HG02885 (cell line): ENCODE measurements around the gene AGO1.
A peak's percentile ranks its signal among the peaks of the same experiment; 100 is the strongest.

Source experiments
- ATAC-seq: cut with Tn5 transposase; IDR thresholded peaks from one replicate; pipeline ENCODE4 v1.9.1; 2021; ENCODE audit warnings: mild to moderate bottlenecking; ENCODE audit not compliant: unreplicated experiment, poor library complexity

AGO1 gene

GRCh38 chr1:35882945-35883634 lies at the start of gene AGO1:
Gene AGO1, plus strand, starts transcription at chr1:35883209. Its CDS starts 213 bp downstream, at chr1:35883422.
- ATAC-seq: peak; percentile 89

- ATAC-seq: no peak
Measured at GRCh38 chr1:35833395-35833794, 49.6 kb upstream of the AGO1 start.

GRCh38 chr1:35834218-35834617 lies 48.8 kb upstream of the AGO1 start:
- no peak for ATAC-seq

- no peak for ATAC-seq
Measured at GRCh38 chr1:35835398-35835797, 47.6 kb upstream of the AGO1 start.

- ATAC-seq: no peak
Measured at GRCh38 chr1:35836734-35837133, 46.3 kb upstream of the AGO1 start.

- no peak for ATAC-seq
Measured at GRCh38 chr1:35838693-35839245, 44.2 kb upstream of the AGO1 start.

- ATAC-seq: no peak
Measured at GRCh38 chr1:35844826-35845225, 38.2 kb upstream of the AGO1 start.

- ATAC-seq: no peak
Measured at GRCh38 chr1:35845766-35846165, 37.2 kb upstream of the AGO1 start.

- ATAC-seq: no peak
Measured at GRCh38 chr1:35847935-35848565, 35.0 kb upstream of the AGO1 start.

- ATAC-seq: no peak
Measured at GRCh38 chr1:35850051-35850450, 33.0 kb upstream of the AGO1 start.

GRCh38 chr1:35850716-35851115 lies 32.3 kb upstream of the AGO1 start:
- no peak for ATAC-seq

- no peak for ATAC-seq
Measured at GRCh38 chr1:35851132-35851869, 31.7 kb upstream of the AGO1 start.

GRCh38 chr1:35852241-35852640 lies 30.8 kb upstream of the AGO1 start:
- ATAC-seq: no peak

GRCh38 chr1:35854989-35855700 lies 27.9 kb upstream of the AGO1 start:
- no peak for ATAC-seq

- ATAC-seq: no peak
Measured at GRCh38 chr1:35856964-35857363, 26.0 kb upstream of the AGO1 start.

- ATAC-seq: no peak
Measured at GRCh38 chr1:35857830-35858229, 25.2 kb upstream of the AGO1 start.

GRCh38 chr1:35860696-35861095 lies 22.3 kb upstream of the AGO1 start:
- ATAC-seq: no peak

GRCh38 chr1:35863136-35863535 lies 19.9 kb upstream of the AGO1 start:
- no peak for ATAC-seq

GRCh38 chr1:35863881-35864625 lies 19.0 kb upstream of the AGO1 start:
- ATAC-seq: no peak

- no peak for ATAC-seq
Measured at GRCh38 chr1:35864813-35865212, 18.2 kb upstream of the AGO1 start.
